NCI-H774 (cell line): Measurements from ENCODE around the gene CDH15.

Experiments
- DNase-seq: peaks from one replicate; lab custom pipeline; 2025; lab: John Stamatoyannopoulos, UW

CDH15 gene

GRCh38 chr16:89140981-89141883, 30.3 kb upstream of the CDH15 start:
- no peak for DNase-seq

DNA sequence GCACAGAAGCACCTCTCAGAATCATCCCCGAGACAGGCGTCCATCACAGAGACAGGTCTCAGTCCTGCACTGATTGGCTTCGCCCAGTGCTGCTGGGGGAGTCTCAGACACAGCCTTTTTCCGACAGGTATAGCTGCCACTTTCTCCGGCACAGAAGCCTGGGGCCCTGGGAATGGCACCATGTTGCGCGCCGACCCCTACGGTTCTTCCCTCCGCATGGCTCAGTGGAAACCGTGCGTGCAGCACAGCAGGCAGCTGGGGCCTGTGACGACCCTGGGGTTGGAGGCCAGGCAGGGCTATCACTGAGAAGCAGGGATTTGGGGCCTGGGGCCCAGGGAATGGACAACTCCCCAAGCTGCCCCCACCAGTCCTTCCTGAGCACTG, 29.7 kb upstream of the CDH15 start:
- no peak for DNase-seq

DNA sequence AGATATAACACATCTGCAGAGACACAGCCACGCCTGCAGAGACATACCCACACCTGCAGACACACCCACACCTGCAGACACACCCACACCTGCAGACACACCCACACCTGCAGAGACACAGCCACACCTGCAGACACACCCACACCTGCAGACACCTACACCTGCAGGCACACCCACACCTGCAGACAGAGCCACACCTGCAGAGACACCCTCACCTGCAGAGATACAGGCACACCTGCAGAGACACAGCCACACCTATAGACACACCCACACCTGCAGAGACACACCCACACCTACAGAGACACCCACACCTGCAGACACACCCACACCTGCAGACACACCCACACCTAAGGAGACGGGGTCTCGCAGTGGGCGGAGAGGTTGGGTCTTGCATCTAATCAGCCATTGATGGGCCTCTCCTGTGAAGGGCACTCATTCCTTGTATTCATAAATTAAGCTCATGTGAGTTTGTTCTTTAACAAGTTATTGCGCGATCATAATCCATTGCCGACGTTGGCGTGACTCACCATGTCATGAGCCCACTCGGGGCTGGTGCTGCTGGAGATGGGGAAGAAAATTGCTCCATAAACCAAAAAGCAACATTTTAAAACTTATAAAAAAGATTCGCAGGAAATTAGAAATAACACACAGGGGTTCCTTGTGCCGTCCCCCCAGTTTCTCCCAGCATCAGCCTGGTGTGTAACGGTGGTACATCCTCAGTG, 28.9 kb upstream of the CDH15 start:
- no peak for DNase-seq

- DNase-seq, result no peak
These were observed 28.3 kb upstream of the CDH15 start for GRCh38 chr16:89143201-89143741.

DNA sequence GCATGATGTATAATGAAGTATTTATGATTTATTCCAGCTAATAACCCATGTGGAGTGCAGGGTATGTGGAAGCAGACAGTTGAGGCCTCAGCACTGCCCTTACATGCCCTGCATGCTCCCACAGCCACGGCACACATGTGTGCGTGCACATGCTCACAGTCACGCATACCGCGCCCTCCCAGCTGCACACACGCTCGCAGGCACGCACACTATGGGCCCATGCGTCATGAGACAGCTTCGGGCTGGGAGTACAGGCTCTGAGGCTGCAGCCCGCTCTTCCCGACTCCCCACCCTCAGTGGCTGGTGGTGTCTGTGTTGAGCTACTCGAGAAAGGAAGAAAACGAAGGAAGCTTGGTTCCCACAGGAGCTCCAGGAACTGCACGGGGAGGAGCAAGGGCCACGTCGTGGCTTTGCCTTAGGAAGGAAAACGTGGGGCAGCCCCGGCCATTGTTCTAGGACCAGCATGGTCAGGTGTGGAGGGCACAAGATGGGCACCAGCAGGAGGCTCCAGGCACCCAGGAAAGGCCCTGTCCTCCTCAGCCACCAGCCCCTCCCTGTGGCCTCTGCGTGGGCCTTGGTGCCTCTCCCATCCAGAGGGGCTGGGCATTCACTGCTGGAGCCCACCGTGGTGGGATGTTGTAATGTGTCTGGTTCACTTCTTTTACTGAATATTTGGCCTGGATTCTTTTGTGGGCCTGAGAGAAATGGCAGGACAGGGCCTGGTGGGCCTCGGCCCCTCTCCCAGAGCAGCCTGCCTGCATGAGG, 27.5 kb upstream of the CDH15 start:
- no peak for DNase-seq

GRCh38 chr16:89144681-89145080, 26.9 kb upstream of the CDH15 start:
- no peak for DNase-seq

GRCh38 chr16:89145406-89146161, 26.0 kb upstream of the CDH15 start:
- DNase-seq, result no peak

GRCh38 chr16:89146211-89147005, 25.1 kb upstream of the CDH15 start:
- DNase-seq, result no peak

DNA sequence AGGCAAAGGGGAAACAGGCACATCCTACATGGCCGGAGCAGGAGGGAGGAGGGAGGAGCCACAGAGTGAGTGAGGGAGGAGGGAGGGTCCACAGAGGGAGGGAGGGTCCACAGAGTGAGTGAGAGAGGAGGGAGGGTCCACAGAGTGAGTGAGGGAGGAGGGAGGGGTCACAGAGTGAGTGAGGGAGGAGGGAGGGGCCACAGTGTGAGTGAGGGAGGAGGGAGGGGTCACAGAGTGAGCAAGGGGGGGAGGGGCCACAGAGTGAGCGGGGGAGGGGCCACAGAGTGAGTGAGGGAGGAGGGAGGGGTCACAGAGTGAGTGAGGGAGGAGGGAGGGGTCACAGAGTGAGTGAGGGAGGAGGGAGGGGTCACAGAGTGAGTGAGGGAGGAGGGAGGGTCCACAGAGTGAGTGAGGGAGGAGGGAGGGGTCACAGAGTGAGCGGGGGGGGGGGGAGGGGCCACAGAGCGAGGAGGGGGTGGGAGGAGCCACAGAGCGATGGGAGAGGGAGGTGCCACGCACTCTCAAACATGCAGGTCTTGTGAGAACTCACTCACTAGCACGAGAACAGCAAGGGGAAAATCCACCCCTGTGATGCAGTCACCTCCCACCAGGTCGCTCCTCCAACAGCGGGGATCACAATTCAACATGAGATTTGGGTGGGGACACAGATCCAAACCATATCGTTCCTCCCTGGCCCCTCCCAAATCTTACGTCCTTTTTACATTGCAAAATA, 24.3 kb upstream of the CDH15 start:
- no peak for DNase-seq

DNA sequence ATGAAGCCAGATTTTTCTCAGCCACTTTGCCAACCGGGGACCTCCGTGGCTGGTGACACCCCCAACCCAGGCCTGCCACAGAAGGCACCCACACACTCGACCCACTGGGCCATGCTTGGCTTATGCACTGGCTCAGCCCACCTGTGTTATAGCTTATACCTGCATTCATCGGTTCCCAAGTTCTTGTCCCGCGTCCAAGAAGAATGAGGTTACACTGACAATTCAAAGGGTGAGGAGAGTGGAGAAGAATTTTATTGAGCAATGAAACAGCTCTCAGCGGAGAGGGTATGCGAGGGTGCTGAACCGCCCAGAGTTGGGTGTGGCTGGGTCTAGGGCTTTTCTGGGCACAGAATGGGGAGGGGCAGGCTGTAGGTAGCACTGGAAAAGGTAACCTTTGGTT, 22.2 kb upstream of the CDH15 start:
- DNase-seq, result no peak

- no peak for DNase-seq
These were observed 21.3 kb upstream of the CDH15 start for GRCh38 chr16:89150090-89150835.

- no peak for DNase-seq
These were observed 20.6 kb upstream of the CDH15 start for GRCh38 chr16:89150981-89151380.

GRCh38 chr16:89152831-89153700, 18.5 kb upstream of the CDH15 start:
- no peak for DNase-seq

GRCh38 chr16:89153848-89154271, 17.7 kb upstream of the CDH15 start:
- DNase-seq, result no peak

DNA sequence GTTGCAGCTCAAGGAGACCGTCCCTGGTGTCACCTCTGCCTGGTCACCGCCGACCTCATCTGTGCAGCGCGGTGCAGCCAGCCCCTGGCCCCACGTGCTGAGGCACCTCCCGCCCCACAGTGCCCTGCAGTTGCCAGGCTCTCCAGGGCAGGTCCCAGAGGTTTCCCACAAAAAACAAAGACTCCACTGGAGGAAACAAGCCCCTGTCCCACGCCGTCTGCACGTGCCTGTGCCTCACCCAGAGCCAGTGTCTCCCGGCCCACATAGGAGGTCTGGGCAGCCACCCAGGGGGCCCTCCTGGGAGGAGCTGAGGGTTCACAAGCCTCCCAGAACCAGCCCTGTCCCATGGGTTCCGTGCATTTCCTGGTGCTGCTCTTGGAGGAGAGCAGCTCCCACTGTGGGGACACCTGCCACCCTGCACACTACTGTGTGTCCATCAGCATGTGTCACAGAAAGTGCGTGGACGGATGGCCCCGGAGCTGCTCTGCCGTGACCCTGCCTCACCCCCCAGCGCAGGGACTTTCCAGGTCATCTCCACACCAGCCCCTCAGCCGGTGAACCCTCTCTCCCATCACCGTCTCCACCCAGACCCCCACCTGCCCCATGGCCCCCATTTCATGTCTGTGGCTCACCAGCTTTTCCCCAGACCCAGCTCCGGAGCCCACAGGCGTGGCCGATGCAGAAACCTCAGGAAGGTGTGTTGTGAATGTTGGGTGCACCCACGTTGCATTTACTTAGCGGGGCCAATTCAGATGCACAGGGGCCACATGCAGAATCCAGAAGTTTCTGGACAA, 17.0 kb upstream of the CDH15 start:
- DNase-seq, result no peak

GRCh38 chr16:89155184-89155679, 16.3 kb upstream of the CDH15 start:
- DNase-seq, result no peak
